ENCODE results near the gene ARHGAP33.

The ARHGAP33 gene

GRCh38 chr19:35740423-35741202 is 34.8 kb upstream of the ARHGAP33 start:
- peak; percentile 97 for DNase-seq (ENCODE audit: low read depth)

- no peak for DNase-seq (ENCODE audit: low read depth)
These were observed 34.2 kb upstream of the ARHGAP33 start for GRCh38 chr19:35741203-35741515.

GRCh38 chr19:35742121-35742724 is 33.1 kb upstream of the ARHGAP33 start, which contains the start of gene IGFLR1:
Gene IGFLR1 (minus strand): TSS chr19:35742452. CDS start chr19:35741180, 1,272 bp downstream.
- no peak for DNase-seq (ENCODE audit: low read depth)

- DNase-seq (ENCODE audit: low read depth) = no peak
These were observed 31.5 kb upstream of the ARHGAP33 start for GRCh38 chr19:35743640-35744429.

- DNase-seq (ENCODE audit: low read depth) = peak; percentile 97
These were observed 30.7 kb upstream of the ARHGAP33 start for GRCh38 chr19:35744430-35745327.

GRCh38 chr19:35745328-35746086 is 29.9 kb upstream of the ARHGAP33 start, which contains the start of the genes PSENEN and U2AF1L4:
Gene PSENEN (plus strand): TSS chr19:35745651. CDS start chr19:35745931, 280 bp downstream.
Gene U2AF1L4 (minus strand): TSS chr19:35745418. CDS start chr19:35745391, 27 bp downstream.
- peak; percentile 99 for DNase-seq (ENCODE audit: low read depth)

- no peak for DNase-seq (ENCODE audit: low read depth)
These were observed 29.3 kb upstream of the ARHGAP33 start for GRCh38 chr19:35746087-35746462.

- DNase-seq (ENCODE audit: low read depth) = no peak
These were observed 28.8 kb upstream of the ARHGAP33 start for GRCh38 chr19:35746531-35746930.

- DNase-seq (ENCODE audit: low read depth) = peak; percentile 99
These were observed 27.0 kb upstream of the ARHGAP33 start, which contains the start of gene LIN37 for GRCh38 chr19:35748106-35749020. Gene LIN37 (plus strand): TSS chr19:35748576. CDS start chr19:35748725, 149 bp downstream.

GRCh38 chr19:35750167-35750566 is 25.2 kb upstream of the ARHGAP33 start:
- DNase-seq (ENCODE audit: low read depth) = no peak

GRCh38 chr19:35751839-35752745 is 23.3 kb upstream of the ARHGAP33 start:
- no peak for DNase-seq (ENCODE audit: low read depth)

- no peak for DNase-seq (ENCODE audit: low read depth)
These were observed 22.5 kb upstream of the ARHGAP33 start for GRCh38 chr19:35752746-35753350.

- DNase-seq (ENCODE audit: low read depth) = no peak
These were observed 21.6 kb upstream of the ARHGAP33 start for GRCh38 chr19:35753634-35754369.

- no peak for DNase-seq (ENCODE audit: low read depth)
These were observed 20.8 kb upstream of the ARHGAP33 start for GRCh38 chr19:35754370-35755130.

GRCh38 chr19:35755131-35755549 is 20.2 kb upstream of the ARHGAP33 start:
- DNase-seq (ENCODE audit: low read depth) = no peak

GRCh38 chr19:35755550-35756376 is 19.6 kb upstream of the ARHGAP33 start:
- peak; percentile 77 for DNase-seq (ENCODE audit: low read depth)

Data from iris pigment epithelial cell (primary cell).